Glutamatergic neuron (in vitro differentiated cells): ENCODE measurements around the gene OGFOD2. TPM values are rescaled to one million over a fixed set of nuclear protein-coding genes. Genes with fewer than 3 reads are reported as not detected.

ENCODE experiments used
- DNase-seq: peaks from one replicate; pipeline ENCODE4 v3.0.0; 2022
- H3K27ac Mint-ChIP-seq: one replicate; pipeline ENCODE4 v1.8.0; 2020; ENCODE audit warnings: mild to moderate bottlenecking, mixed read lengths, inconsistent platforms; ENCODE audit not compliant: unreplicated experiment
- H3K27me3 Mint-ChIP-seq: one replicate; pipeline ENCODE4 v1.8.0; 2020; ENCODE audit warnings: mild to moderate bottlenecking, moderate library complexity, mixed read lengths, inconsistent platforms; ENCODE audit not compliant: unreplicated experiment
- H3K36me3 Mint-ChIP-seq: one replicate; pipeline ENCODE4 v1.8.0; 2020; ENCODE audit warnings: mild to moderate bottlenecking, mixed read lengths, inconsistent platforms; ENCODE audit not compliant: unreplicated experiment
- H3K4me1 Mint-ChIP-seq: one replicate; pipeline ENCODE4 v1.8.0; 2020; ENCODE audit warnings: mild to moderate bottlenecking, low read depth, mixed read lengths, inconsistent platforms; ENCODE audit not compliant: unreplicated experiment
- H3K4me3 Mint-ChIP-seq: one replicate; pipeline ENCODE4 v1.8.0; 2020; ENCODE audit warnings: mild to moderate bottlenecking, mixed read lengths, inconsistent platforms; ENCODE audit not compliant: unreplicated experiment
- H3K9me3 Mint-ChIP-seq: one replicate; pipeline ENCODE4 v1.8.0; 2020; ENCODE audit warnings: mild to moderate bottlenecking, moderate library complexity, mixed read lengths, inconsistent platforms; ENCODE audit not compliant: unreplicated experiment
- total RNA-seq: library from RNA; stranded (reverse); fragmentation: NEBNext Ultra II Directional; extraction: Animal tissue kit (Norgen Biotek cat#: 25700); gene quantifications from one replicate; pipeline ENCODE4 v1.2.1, GENCODE V29; 2021; ENCODE audit not compliant: unreplicated experiment
- TF ChIP-seq, protein P1 (sequence below): fragments of 200-600 bp; sonication (generic); IDR thresholded peaks from one replicate; pipeline ENCODE4 v1.5.0; 2021; ENCODE audit not compliant: partially characterized antibody, unreplicated experiment

The OGFOD2 gene
- total RNA-seq, 1 donor from 2014 or later: 15.3 TPM

GRCh38 chr12:123022846-123023245 lies 47.8 kb downstream of the OGFOD2 start:
- no peak for DNase-seq
- Mint-ChIP-seq H3K27ac (no peak overlapping the region), H3K9me3 (no peaks in the 10 kb centered on the region), H3K27me3 (no peaks in the 10 kb centered on the region), H3K4me1 (peaks cover 10% of the 10 kb centered on the region), H3K4me3 (no peak overlapping the region), H3K36me3 (no peaks in the 10 kb centered on the region)
- TF ChIP-seq, protein P1, sequence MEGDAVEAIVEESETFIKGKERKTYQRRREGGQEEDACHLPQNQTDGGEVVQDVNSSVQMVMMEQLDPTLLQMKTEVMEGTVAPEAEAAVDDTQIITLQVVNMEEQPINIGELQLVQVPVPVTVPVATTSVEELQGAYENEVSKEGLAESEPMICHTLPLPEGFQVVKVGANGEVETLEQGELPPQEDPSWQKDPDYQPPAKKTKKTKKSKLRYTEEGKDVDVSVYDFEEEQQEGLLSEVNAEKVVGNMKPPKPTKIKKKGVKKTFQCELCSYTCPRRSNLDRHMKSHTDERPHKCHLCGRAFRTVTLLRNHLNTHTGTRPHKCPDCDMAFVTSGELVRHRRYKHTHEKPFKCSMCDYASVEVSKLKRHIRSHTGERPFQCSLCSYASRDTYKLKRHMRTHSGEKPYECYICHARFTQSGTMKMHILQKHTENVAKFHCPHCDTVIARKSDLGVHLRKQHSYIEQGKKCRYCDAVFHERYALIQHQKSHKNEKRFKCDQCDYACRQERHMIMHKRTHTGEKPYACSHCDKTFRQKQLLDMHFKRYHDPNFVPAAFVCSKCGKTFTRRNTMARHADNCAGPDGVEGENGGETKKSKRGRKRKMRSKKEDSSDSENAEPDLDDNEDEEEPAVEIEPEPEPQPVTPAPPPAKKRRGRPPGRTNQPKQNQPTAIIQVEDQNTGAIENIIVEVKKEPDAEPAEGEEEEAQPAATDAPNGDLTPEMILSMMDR: no peak

GRCh38 chr12:123024819-123025391 lies 49.9 kb downstream of the OGFOD2 start:
- no peak overlapping the region for H3K27ac Mint-ChIP-seq
- H3K36me3 Mint-ChIP-seq: no peaks in the 10 kb centered on the region
- no peak overlapping the region for H3K4me3 Mint-ChIP-seq
- TF ChIP-seq, protein P1: no peak
- peaks cover 10% of the 10 kb centered on the region for H3K4me1 Mint-ChIP-seq
- H3K27me3 Mint-ChIP-seq: peaks cover 2% of the 10 kb centered on the region
- H3K9me3 Mint-ChIP-seq: no peaks in the 10 kb centered on the region
- DNase-seq: no peak

GRCh38 chr12:123026094-123026853 lies 51.2 kb downstream of the OGFOD2 start:
- H3K9me3 Mint-ChIP-seq: no peaks in the 10 kb centered on the region
- H3K27me3 Mint-ChIP-seq: peaks cover 2% of the 10 kb centered on the region
- no peak overlapping the region for H3K4me3 Mint-ChIP-seq
- no peaks in the 10 kb centered on the region for H3K36me3 Mint-ChIP-seq
- H3K4me1 Mint-ChIP-seq: peaks cover 10% of the 10 kb centered on the region
- no peak overlapping the region for H3K27ac Mint-ChIP-seq
- TF ChIP-seq, protein P1: no peak
- DNase-seq: no peak

DNA sequence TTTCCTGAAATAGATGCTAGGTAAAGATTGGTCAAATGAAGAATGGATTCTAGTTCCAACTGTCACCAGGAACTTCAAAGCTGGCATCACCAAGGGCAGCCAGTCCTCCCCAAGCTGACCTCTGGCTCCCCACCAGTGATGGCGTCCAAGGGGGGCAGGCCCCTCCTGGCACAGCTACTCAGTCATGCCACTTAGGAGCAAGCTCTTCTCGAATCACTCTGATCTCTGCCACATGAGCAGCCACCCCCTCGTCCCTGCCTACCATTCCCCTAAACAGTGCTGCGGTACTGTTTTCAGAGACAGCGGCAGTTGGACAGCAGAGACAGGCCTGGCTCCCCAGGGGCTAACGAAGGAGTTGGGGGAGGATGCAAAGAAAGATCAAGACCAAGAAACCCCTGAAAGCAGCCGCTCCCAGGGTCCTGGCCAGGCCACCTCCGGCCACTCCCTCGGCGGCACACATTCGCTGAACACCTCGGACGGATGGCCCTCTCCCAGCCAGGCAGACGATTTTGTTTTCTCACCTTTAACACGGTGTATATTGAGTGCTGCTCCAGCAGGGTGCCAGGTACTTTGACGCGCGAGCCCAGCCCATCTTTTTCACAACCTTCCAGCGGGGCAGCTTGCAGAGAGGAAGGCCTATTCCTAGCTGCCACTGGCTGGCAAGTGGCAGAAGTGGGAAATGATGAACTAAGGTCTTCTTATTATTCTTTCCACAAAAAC lies 52.8 kb downstream of the OGFOD2 start:
- no peak overlapping the region for H3K27ac Mint-ChIP-seq
- TF ChIP-seq, protein P1: no peak
- H3K4me3 Mint-ChIP-seq: no peak overlapping the region
- H3K9me3 Mint-ChIP-seq: no peaks in the 10 kb centered on the region
- no peak for DNase-seq
- peaks cover 2% of the 10 kb centered on the region for H3K27me3 Mint-ChIP-seq
- peaks cover 3% of the 10 kb centered on the region for H3K4me1 Mint-ChIP-seq
- no peaks in the 10 kb centered on the region for H3K36me3 Mint-ChIP-seq
